SK-N-SH treated with all-trans-retinoic acid at 6 μM for 48 hours (cell line): Measurements from ENCODE around the gene PSMD6.
A peak's percentile ranks its signal among the peaks of the same experiment; 100 is the strongest.

Source experiments
- ATAC-seq: fragments of 200-7000 bp; cut with Tn5 transposase; 3 replicates; pipeline ENCODE4 v1.9.1; 2020; ENCODE audit warnings: mild to moderate bottlenecking, moderate library complexity
- ARNTL ChIP-seq: fragments of 450-650 bp; formaldehyde crosslinking; IDR thresholded peaks from 2 replicates; pipeline ENCODE4 v1.5.0; 2020; ENCODE audit warnings: low read depth, mild to moderate bottlenecking, moderate library complexity, borderline replicate concordance
- BACH2 ChIP-seq: fragments of 250-450 bp; sonication (Bioruptor Pico); IDR thresholded peaks from 2 replicates; pipeline ENCODE4 v1.9.0; 2021; ENCODE audit warnings: mild to moderate bottlenecking, borderline replicate concordance
- CSDC2 ChIP-seq: fragments of 250-450 bp; sonication (Bioruptor Pico); IDR thresholded peaks from 2 replicates; pipeline ENCODE4 v1.5.0; 2020; ENCODE audit warnings: mild to moderate bottlenecking, moderate library complexity
- GLIS3 ChIP-seq: fragments of 250-450 bp; sonication (Bioruptor Pico); IDR thresholded peaks from 2 replicates; pipeline ENCODE4 v1.5.0; 2020; ENCODE audit warnings: mild to moderate bottlenecking, moderate library complexity
- ISL1 ChIP-seq: fragments of 250-450 bp; sonication (Bioruptor Pico); IDR thresholded peaks from 2 replicates; pipeline ENCODE4 v2.1.2; 2022; ENCODE audit warnings: mild to moderate bottlenecking, moderate library complexity
- OSR1 ChIP-seq: fragments of 250-450 bp; sonication (Bioruptor Pico); IDR thresholded peaks from 2 replicates; pipeline ENCODE4 v1.8.0; 2022; ENCODE audit warnings: moderate library complexity, mild to moderate bottlenecking, inconsistent platforms
- PATZ1 ChIP-seq: fragments of 250-450 bp; sonication (Bioruptor Pico); IDR thresholded peaks from 2 replicates; pipeline ENCODE4 v1.8.0; 2020; ENCODE audit warnings: mild to moderate bottlenecking, moderate library complexity, borderline replicate concordance
- POU6F1 ChIP-seq: fragments of 250-450 bp; sonication (Bioruptor Pico); IDR thresholded peaks from 2 replicates; pipeline ENCODE4 v1.8.0; 2021; ENCODE audit warnings: low read depth, mild to moderate bottlenecking, moderate library complexity, borderline replicate concordance
- PPARA ChIP-seq: fragments of 250-450 bp; sonication (Bioruptor Pico); IDR thresholded peaks from 2 replicates; pipeline ENCODE4 v1.5.0; 2020; ENCODE audit warnings: mild to moderate bottlenecking, borderline replicate concordance
- RARB ChIP-seq: fragments of 250-450 bp; sonication (Bioruptor Pico); IDR thresholded peaks from 2 replicates; pipeline ENCODE4 v1.8.0; 2021; ENCODE audit warnings: mild to moderate bottlenecking, moderate library complexity
- SNAI2 ChIP-seq: fragments of 250-450 bp; sonication (Bioruptor Pico); IDR thresholded peaks from 2 replicates; pipeline ENCODE4 v1.5.0; 2020; ENCODE audit warnings: mild to moderate bottlenecking, moderate library complexity
- TCF4 ChIP-seq: fragments of 250-450 bp; sonication (Bioruptor Pico); IDR thresholded peaks from 2 replicates; pipeline ENCODE4 v1.8.0; 2021; ENCODE audit warnings: mild to moderate bottlenecking, moderate library complexity, borderline replicate concordance
- TOX ChIP-seq: fragments of 250-450 bp; sonication (Bioruptor Pico); IDR thresholded peaks from 2 replicates; pipeline ENCODE4 v1.8.0; 2021; ENCODE audit warnings: mild to moderate bottlenecking, moderate library complexity, borderline replicate concordance
- ZC3H10 ChIP-seq: fragments of 250-450 bp; sonication (Bioruptor Pico); IDR thresholded peaks from 2 replicates; pipeline ENCODE4 v1.5.1; 2021; ENCODE audit warnings: mild to moderate bottlenecking, moderate library complexity
- ZFP3 ChIP-seq: fragments of 250-450 bp; sonication (Bioruptor Pico); IDR thresholded peaks from 2 replicates; pipeline ENCODE4 v1.5.0; 2020; ENCODE audit warnings: mild to moderate bottlenecking, moderate library complexity
- ZFP30 ChIP-seq: fragments of 450-650 bp; formaldehyde crosslinking; IDR thresholded peaks from 2 replicates; pipeline ENCODE4 v1.5.0; 2022; ENCODE audit warnings: mild to moderate bottlenecking, moderate library complexity
- ZNF565 ChIP-seq: fragments of 450-650 bp; formaldehyde crosslinking; conservative IDR thresholded peaks from 2 replicates; pipeline ENCODE4 v1.5.0; 2020; ENCODE audit warnings: low read depth, mild to moderate bottlenecking, moderate library complexity
- ZNF70 ChIP-seq: fragments of 450-650 bp; formaldehyde crosslinking; IDR thresholded peaks from 2 replicates; pipeline ENCODE4 v1.5.0; 2020; ENCODE audit warnings: mild to moderate bottlenecking, moderate library complexity
- ZNF8 ChIP-seq: fragments of 450-650 bp; formaldehyde crosslinking; IDR thresholded peaks from 2 replicates; pipeline ENCODE4 v1.5.0; 2020; ENCODE audit warnings: mild to moderate bottlenecking, moderate library complexity
- TF ChIP-seq, protein P1 (sequence below): fragments of 250-450 bp; sonication (Bioruptor Pico); IDR thresholded peaks from 2 replicates; pipeline ENCODE4 v1.5.1; 2021; ENCODE audit warnings: mild to moderate bottlenecking, moderate library complexity
- TF ChIP-seq, protein P2 (sequence below): fragments of 250-450 bp; sonication (Bioruptor Pico); IDR thresholded peaks from 2 replicates; pipeline ENCODE4 v1.5.0; 2020; ENCODE audit warnings: mild to moderate bottlenecking, moderate library complexity

Gene PSMD6

DNA sequence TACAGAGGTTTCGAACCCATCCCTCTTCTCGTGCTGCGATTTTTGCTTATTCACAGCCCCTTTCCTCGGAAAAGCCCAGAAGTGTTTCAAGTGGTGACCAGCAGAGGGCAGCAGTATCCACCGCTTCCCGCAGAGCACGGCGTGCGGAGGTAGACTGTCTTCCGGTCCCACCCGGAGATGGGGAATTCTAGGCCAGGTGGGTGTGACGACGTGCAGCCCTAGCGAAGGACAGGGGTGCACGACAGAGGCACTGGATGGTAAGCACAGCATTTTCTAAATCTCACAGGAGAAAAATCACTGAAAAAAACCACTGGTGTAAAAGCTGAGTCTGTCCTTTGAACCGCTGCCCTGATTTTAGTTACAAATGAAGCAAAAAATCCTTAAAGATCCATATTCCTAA, 7.4 kb upstream of the PSMD6 start:
- TF ChIP-seq POU6F1 (CRISPR knock-in tag), result no peak
- no peak for TF ChIP-seq TOX
- no peak for TF ChIP-seq ZC3H10 (CRISPR knock-in tag)
- no peak for TF ChIP-seq OSR1 (CRISPR knock-in tag)
- TF ChIP-seq, protein P1, sequence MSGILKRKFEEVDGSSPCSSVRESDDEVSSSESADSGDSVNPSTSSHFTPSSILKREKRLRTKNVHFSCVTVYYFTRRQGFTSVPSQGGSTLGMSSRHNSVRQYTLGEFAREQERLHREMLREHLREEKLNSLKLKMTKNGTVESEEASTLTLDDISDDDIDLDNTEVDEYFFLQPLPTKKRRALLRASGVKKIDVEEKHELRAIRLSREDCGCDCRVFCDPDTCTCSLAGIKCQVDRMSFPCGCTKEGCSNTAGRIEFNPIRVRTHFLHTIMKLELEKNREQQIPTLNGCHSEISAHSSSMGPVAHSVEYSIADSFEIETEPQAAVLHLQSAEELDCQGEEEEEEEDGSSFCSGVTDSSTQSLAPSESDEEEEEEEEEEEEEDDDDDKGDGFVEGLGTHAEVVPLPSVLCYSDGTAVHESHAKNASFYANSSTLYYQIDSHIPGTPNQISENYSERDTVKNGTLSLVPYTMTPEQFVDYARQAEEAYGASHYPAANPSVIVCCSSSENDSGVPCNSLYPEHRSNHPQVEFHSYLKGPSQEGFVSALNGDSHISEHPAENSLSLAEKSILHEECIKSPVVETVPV (CRISPR knock-in tag), result no peak
- TF ChIP-seq ZNF70, result no peak
- TF ChIP-seq ZFP3 (CRISPR knock-in tag), result no peak
- no peak for TF ChIP-seq BACH2
- no peak for TF ChIP-seq PATZ1 (CRISPR knock-in tag)
- no peak for TF ChIP-seq RARB (CRISPR knock-in tag)
- no peak for TF ChIP-seq SNAI2
- TF ChIP-seq ZNF8, result no peak
- no peak for TF ChIP-seq GLIS3 (CRISPR knock-in tag)
- no peak for TF ChIP-seq ZFP30 (CRISPR knock-in tag)
- no peak for TF ChIP-seq ARNTL (CRISPR knock-in tag)
- no peak for TF ChIP-seq TCF4 (CRISPR knock-in tag)
- ATAC-seq, result peak; percentile 96

DNA sequence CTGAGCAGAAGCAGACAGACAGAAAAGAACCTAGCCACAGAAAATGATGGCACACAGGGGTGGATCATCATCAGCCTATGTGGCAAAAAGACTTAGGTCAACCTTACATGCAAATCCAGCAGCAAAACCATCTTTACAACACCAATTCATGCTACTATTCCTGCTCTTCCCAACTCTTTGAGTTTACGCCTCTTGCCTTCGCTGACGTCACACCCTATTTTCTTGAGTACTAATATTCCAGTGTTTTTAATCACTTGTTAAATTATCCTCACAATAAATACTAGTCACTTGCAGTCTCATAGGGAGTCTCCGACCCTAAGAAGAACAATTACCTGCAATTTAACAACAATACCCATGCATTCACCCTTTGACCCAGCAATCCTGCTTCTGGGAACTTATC, 6.0 kb upstream of the PSMD6 start:
- ATAC-seq, result no peak
- TF ChIP-seq ARNTL (CRISPR knock-in tag) (no peak), ISL1 (CRISPR knock-in tag) (no peak), BACH2 (no peak), ZFP3 (CRISPR knock-in tag) (no peak)

GRCh38 chr3:64028754-64029153, 5.5 kb upstream of the PSMD6 start:
- no peak for TF ChIP-seq PATZ1 (CRISPR knock-in tag)
- TF ChIP-seq RARB (CRISPR knock-in tag), result no peak
- no peak for TF ChIP-seq ZNF565 (CRISPR knock-in tag)
- no peak for TF ChIP-seq PPARA
- TF ChIP-seq BACH2, result no peak
- no peak for TF ChIP-seq ZFP3 (CRISPR knock-in tag)
- TF ChIP-seq CSDC2, result no peak
- TF ChIP-seq, protein P2, sequence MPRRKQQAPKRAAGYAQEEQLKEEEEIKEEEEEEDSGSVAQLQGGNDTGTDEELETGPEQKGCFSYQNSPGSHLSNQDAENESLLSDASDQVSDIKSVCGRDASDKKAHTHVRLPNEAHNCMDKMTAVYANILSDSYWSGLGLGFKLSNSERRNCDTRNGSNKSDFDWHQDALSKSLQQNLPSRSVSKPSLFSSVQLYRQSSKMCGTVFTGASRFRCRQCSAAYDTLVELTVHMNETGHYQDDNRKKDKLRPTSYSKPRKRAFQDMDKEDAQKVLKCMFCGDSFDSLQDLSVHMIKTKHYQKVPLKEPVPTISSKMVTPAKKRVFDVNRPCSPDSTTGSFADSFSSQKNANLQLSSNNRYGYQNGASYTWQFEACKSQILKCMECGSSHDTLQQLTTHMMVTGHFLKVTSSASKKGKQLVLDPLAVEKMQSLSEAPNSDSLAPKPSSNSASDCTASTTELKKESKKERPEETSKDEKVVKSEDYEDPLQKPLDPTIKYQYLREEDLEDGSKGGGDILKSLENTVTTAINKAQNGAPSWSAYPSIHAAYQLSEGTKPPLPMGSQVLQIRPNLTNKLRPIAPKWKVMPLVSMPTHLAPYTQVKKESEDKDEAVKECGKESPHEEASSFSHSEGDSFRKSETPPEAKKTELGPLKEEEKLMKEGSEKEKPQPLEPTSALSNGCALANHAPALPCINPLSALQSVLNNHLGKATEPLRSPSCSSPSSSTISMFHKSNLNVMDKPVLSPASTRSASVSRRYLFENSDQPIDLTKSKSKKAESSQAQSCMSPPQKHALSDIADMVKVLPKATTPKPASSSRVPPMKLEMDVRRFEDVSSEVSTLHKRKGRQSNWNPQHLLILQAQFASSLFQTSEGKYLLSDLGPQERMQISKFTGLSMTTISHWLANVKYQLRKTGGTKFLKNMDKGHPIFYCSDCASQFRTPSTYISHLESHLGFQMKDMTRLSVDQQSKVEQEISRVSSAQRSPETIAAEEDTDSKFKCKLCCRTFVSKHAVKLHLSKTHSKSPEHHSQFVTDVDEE (CRISPR knock-in tag), result no peak
- TF ChIP-seq ZNF70, result no peak
- TF ChIP-seq SNAI2, result no peak
- no peak for TF ChIP-seq ZNF8
- no peak for TF ChIP-seq ZC3H10 (CRISPR knock-in tag)
- no peak for TF ChIP-seq GLIS3 (CRISPR knock-in tag)
- ATAC-seq, result no peak
